K562 (cell line): Measurements from ENCODE around the gene ATP6V1F. TPM values are rescaled to one million over a fixed set of nuclear protein-coding genes. Genes with fewer than 3 reads are reported as not detected.

Source experiments
- ARID2 ChIP-seq: fragments of 450-650 bp; IDR thresholded peaks from 2 replicates; pipeline ENCODE4 v1.6.1; 2017; ENCODE audit warnings: antibody characterized with exemption, mild to moderate bottlenecking
- BRF1 ChIP-seq: IDR thresholded peaks from 3 replicates; pipeline ENCODE4 v1.6.1; 2011; ENCODE audit warnings: borderline replicate concordance, mild to moderate bottlenecking; ENCODE audit not compliant: insufficient read length; ENCODE audit errors: extremely low read depth
- CBX8 ChIP-seq: fragments of 200-600 bp; sonication (generic); IDR thresholded peaks from 2 replicates; pipeline ENCODE4 v1.6.1; 2012; ENCODE audit warnings: borderline replicate concordance, mixed run types, low read depth, mild to moderate bottlenecking, moderate library complexity, mixed read lengths, low read length, control low read depth, inconsistent platforms; ENCODE audit not compliant: poor library complexity, severe bottlenecking; ENCODE audit errors: extremely low read depth
- CREB1 ChIP-seq, 2 experiments: sonication (generic) in 1 of 2; formaldehyde crosslinking in 1 of 2; IDR thresholded peaks; 2 replicates each; pipeline versions ENCODE4 v1.6.1 to v1.8.0; 2012 to 2022; ENCODE audit warnings: inconsistent platforms in 1 of 2, mild to moderate bottlenecking in 1 of 2, missing genetic modification reagents in 1 of 2, moderate library complexity in 1 of 2
- KDM1A ChIP-seq, 2 experiments: fragments of 450-650 bp; IDR thresholded peaks; 2 replicates each; pipeline ENCODE4 v1.6.1; 2016; ENCODE audit warnings: mild to moderate bottlenecking in 2 of 2
- MAX ChIP-seq: sonication (generic); formaldehyde crosslinking; IDR thresholded peaks from 2 replicates; pipeline ENCODE4 v1.9.0; 2022; ENCODE audit warnings: mild to moderate bottlenecking, missing genetic modification reagents
- PHTF2 ChIP-seq: fragments of 250-450 bp; sonication (Bioruptor Pico); IDR thresholded peaks from 2 replicates; pipeline ENCODE4 v1.5.0; 2021; ENCODE audit warnings: mild to moderate bottlenecking
- POLR2B ChIP-seq: fragments of 450-650 bp; IDR thresholded peaks from 2 replicates; pipeline ENCODE4 v1.6.1; 2018; ENCODE audit warnings: low read depth; ENCODE audit not compliant: partially characterized antibody
- PURB ChIP-seq: sonication (generic); formaldehyde crosslinking; IDR thresholded peaks from 2 replicates; pipeline ENCODE4 v1.9.0; 2021; ENCODE audit warnings: low read depth, mild to moderate bottlenecking, missing genetic modification reagents
- RBM15 ChIP-seq: fragments of 200-400 bp; formaldehyde crosslinking; IDR thresholded peaks from 2 replicates; pipeline ENCODE4 v1.6.1; 2018; ENCODE audit warnings: mild to moderate bottlenecking, low read length, moderate library complexity; ENCODE audit not compliant: insufficient read depth
- SLC30A9 ChIP-seq: fragments of 250-450 bp; sonication (Bioruptor Pico); IDR thresholded peaks from 2 replicates; pipeline ENCODE4 v1.8.0; 2022; ENCODE audit warnings: mild to moderate bottlenecking, moderate library complexity
- SNAPC5 ChIP-seq: fragments of 250-450 bp; sonication (Bioruptor Pico); IDR thresholded peaks from 2 replicates; pipeline ENCODE4 v1.8.0; 2021; ENCODE audit warnings: moderate library complexity, mild to moderate bottlenecking, inconsistent platforms
- SP2 ChIP-seq: IDR thresholded peaks from 2 replicates; pipeline ENCODE4 v1.6.1; 2011; ENCODE audit warnings: mild to moderate bottlenecking, low read depth, low read length, moderate library complexity; ENCODE audit not compliant: poor library complexity, severe bottlenecking; ENCODE audit errors: extremely low read depth
- STAG1 ChIP-seq: sonication (generic); formaldehyde crosslinking; IDR thresholded peaks from 2 replicates; pipeline ENCODE4 v1.5.0; 2020; ENCODE audit warnings: missing genetic modification reagents, borderline replicate concordance
- THAP7 ChIP-seq: fragments of 250-450 bp; sonication (Bioruptor Pico); IDR thresholded peaks from 2 replicates; pipeline ENCODE4 v1.5.0; 2021
- ZEB2 ChIP-seq: fragments of 450-650 bp; IDR thresholded peaks from 2 replicates; pipeline ENCODE4 v1.6.1; 2016
- ZFX ChIP-seq: sonication (generic); formaldehyde crosslinking; IDR thresholded peaks from 2 replicates; pipeline ENCODE4 v1.8.0; 2022; ENCODE audit warnings: mild to moderate bottlenecking, missing genetic modification reagents, moderate library complexity
- ZKSCAN1 ChIP-seq: fragments of 150-350 bp; IDR thresholded peaks from 2 replicates; pipeline ENCODE4 v1.6.1; 2016; ENCODE audit warnings: low read depth, low read length
- ZNF134 ChIP-seq: fragments of 250-450 bp; sonication (Bioruptor Pico); conservative IDR thresholded peaks from 2 replicates; pipeline ENCODE4 v1.4.0; 2020
- ZNF318 ChIP-seq, 2 experiments: fragments of 450-650 bp; IDR thresholded peaks; 2 replicates each; pipeline ENCODE4 v1.6.1; 2016; ENCODE audit warnings: mild to moderate bottlenecking in 2 of 2, borderline replicate concordance in 1 of 2, low read depth in 1 of 2, moderate library complexity in 1 of 2
- polyA plus RNA-seq, 8 experiments: library from polyadenylated mRNA; depleted of rRNA in 4 of 8; stranded (reverse) in 5 of 8; unstranded in 3 of 8; fragments of >200 nt; fragmentation: Nextera tagmentation in 2 of 8; fragmentation: Illumina TruSeq in 1 of 8; extraction: Ambion mirVana in 2 of 8; extraction: Trizol in 1 of 8; gene quantifications; 2 replicates each; pipeline versions ENCODE4 v1.2.1 to v1.2.3, GENCODE V29; 2011 to 2014; ENCODE audit warnings: inconsistent platforms in 1 of 8, missing spikeins in 1 of 8
- total RNA-seq, 7 experiments: library from RNA; depleted of rRNA in 6 of 7; stranded (reverse); fragments of >200 nt in 6 of 7; fragmentation: Illumina TruSeq in 2 of 7; extraction: Trizol in 2 of 7; gene quantifications; 2 replicates each; pipeline versions ENCODE4 v1.2.1 to v1.2.3, GENCODE V29; 2011 to 2021; ENCODE audit warnings: low replicate concordance in 1 of 7

Gene ATP6V1F
- total and polyA plus RNA-seq, 9 of the 15 experiments (the other 6 are each of a cell fraction or from before 2014, with no cell fraction given) = 206 to 1,123 (median 542) TPM

GRCh38 chr7:128863433-128863989 lies 855 bp downstream of the ATP6V1F start (continued):
- no peak for TF ChIP-seq KDM1A (IDR thresholded peaks at IDR 0.05)
- no peak for TF ChIP-seq BRF1
- TF ChIP-seq STAG1 = no peak
- TF ChIP-seq ZKSCAN1 = no peak
- TF ChIP-seq PURB = no peak
- TF ChIP-seq CBX8 = no peak
- TF ChIP-seq ZNF318 (IDR thresholded peaks at IDR 0.05; ENCODE audit: borderline replicate concordance in 1 of 2, low read depth in 1 of 2) = no peak
- TF ChIP-seq RBM15 = no peak
- peak; percentile 30; the same call in 1 of the 2 replicates for TF ChIP-seq ZEB2
- no peak for TF ChIP-seq SP2
- no peak for TF ChIP-seq POLR2B
- no peak for TF ChIP-seq ZFX
- TF ChIP-seq MAX = peak; percentile 32; the same call in 1 of the 2 replicates
- no peak for TF ChIP-seq ARID2
- no peak for TF ChIP-seq CREB1 (IDR thresholded peaks at IDR 0.05)
- TF ChIP-seq CREB1 (CRISPR knock-in tag; IDR thresholded peaks at IDR 0.05) = no peak
- TF ChIP-seq SNAPC5 = no peak
- no peak for TF ChIP-seq SLC30A9 (CRISPR knock-in tag)
- TF ChIP-seq ZNF134 (CRISPR knock-in tag) = no peak
- TF ChIP-seq THAP7 = no peak
- TF ChIP-seq PHTF2 = no peak
